Fibroblast of upper back skin (primary cell): ENCODE measurements around the gene C4orf50.
"Not testable (repeated sequence)": the region's sequence is repeated elsewhere in the genome, so short reads cannot be mapped to it uniquely, and the experiment has no call there.

Experiments
- DNase-seq: peaks from one replicate; pipeline ENCODE4 v3.0.0-alpha.2; 2013

The C4orf50 gene

DNA sequence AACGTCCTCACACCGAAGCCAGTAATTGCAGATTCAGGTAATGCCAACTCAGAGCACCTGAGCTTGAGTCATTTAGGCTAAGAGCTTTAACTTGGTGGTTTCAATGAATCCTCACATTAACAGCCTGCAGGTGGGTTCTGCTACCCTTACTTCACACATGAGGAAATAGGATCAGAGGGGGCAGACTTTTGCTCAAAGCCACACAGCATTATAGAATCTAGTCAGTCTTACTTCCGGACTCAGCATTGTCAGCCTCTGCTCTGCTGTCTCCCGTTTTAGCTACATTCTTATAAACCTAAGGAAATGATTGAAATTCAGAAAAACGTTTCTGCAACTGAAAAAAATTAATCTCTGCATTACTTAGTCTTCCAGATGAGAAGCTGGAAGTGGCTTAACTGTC, 6.0 kb downstream of the C4orf50 start:
- DNase-seq, result no peak

DNA sequence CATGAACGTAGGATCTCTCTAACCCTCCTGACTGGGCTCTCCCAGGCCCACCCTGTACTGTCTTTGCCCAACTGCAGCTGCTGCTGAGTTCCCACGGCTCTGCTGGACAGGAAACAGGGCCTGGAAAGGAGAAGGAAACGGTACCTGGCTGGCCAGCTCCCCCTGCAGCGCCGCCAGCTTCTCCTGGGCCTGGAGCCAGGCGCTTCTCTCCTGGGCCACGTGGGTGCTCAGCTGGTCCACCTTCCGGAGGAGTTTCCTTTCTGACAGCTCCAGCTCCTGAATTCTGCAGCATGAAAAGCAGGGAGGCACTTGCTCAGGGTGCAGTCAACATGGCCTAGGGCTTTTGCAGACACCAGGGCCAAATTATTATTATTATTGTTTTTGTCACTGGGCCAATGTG, 6.5 kb downstream of the C4orf50 start:
- no peak for DNase-seq

GRCh38 chr4:6011271-6011671, 7.0 kb downstream of the C4orf50 start:
- DNase-seq, result no peak

GRCh38 chr4:6010789-6011188, 7.4 kb downstream of the C4orf50 start:
- DNase-seq, result no peak

DNA sequence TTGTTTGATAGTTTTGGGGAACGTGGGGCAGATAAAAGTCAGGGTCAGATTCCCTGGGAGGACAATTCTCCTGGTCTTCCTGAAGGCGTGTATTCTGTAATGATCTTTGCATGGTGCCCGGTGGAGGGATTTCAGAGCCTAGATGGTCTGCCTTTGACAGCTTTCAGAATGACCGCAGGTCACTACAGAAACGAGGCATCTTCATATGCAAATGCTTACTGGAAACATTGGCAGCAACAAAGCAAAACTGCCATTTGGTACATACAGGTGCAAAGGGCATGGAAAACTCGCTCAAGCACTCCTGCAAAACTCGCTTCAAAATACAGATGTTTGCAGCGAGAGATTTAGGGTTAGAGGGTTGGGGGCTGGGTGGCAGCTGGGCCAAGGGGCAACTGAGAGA, 8.8 kb downstream of the C4orf50 start:
- no peak for DNase-seq

GRCh38 chr4:6008766-6009385, 9.4 kb downstream of the C4orf50 start:
- no peak for DNase-seq

DNA sequence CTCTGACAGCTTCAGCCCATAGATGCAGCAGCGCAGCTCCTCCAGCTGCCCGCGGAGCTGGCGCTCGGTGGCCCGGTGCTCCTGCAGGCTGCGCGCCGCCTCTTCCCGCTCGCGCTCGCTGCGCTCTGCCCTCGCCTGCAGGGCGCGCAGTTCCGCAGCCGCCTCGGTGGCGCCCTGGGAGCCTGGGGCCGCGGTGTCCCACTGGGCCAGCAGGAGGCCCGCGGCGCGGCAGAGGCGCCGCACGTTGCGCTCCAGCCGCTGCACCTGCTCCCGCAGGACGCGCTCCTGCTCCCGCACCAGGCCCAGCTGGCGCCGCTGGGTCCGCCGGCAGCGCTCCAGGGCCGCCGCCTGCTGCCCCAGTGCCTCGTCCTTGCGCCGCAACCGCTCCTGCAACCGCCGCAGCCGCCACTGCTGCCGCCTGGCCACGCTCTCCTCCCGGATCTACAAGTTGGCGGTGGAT, 10.1 kb downstream of the C4orf50 start:
- DNase-seq, result no peak

DNA sequence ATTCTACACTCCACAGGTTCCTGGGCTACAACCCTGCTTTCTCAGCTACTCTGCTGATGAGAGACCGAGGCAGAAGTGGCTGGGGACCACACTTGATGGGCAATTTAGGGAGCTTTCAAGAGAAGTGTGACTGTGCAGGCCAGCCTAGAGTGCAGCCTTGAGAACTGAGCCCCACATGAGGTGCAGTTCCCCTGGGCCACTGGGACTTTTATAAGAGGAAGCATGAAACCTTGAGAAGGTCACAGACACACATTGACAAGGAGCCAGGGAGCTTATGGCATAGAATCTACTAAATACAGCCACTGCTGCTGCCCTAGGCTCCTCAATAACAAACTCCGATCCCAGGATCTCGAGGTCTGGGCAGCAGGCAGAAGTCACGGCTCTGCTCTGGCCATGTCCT, 13.1 kb downstream of the C4orf50 start:
- DNase-seq, result no peak

- DNase-seq, result not testable (repeated sequence)
These were observed 14.7 kb downstream of the C4orf50 start for GRCh38 chr4:6003485-6003884.

- no peak for DNase-seq
These were observed 15.3 kb downstream of the C4orf50 start for GRCh38 chr4:6002926-6003325.

DNA sequence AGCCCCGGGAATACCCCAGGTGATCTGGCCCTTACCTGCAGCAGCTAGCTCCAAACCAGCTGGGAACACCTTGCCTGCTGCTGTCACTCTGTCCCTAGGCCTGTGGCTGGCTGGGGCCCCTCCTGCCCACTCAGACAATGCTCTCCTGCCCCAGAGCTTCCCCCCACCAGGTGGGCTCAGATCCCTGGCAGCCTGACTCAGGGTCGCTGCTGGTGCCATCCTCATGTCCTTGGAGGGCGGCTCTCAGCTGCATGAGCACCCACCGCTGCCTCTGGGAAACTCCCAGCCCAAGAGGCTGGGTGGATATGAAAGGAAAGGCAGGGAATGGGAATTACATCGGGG, 15.8 kb downstream of the C4orf50 start:
- DNase-seq, result no peak

GRCh38 chr4:6001680-6002491, 16.3 kb downstream of the C4orf50 start:
- DNase-seq, result no peak

- DNase-seq, result no peak
These were observed 18.3 kb downstream of the C4orf50 start for GRCh38 chr4:5999830-6000365.

GRCh38 chr4:5999356-5999755, 18.9 kb downstream of the C4orf50 start:
- DNase-seq, result no peak

GRCh38 chr4:5998333-5998936, 19.8 kb downstream of the C4orf50 start:
- peak; percentile 42 for DNase-seq

DNA sequence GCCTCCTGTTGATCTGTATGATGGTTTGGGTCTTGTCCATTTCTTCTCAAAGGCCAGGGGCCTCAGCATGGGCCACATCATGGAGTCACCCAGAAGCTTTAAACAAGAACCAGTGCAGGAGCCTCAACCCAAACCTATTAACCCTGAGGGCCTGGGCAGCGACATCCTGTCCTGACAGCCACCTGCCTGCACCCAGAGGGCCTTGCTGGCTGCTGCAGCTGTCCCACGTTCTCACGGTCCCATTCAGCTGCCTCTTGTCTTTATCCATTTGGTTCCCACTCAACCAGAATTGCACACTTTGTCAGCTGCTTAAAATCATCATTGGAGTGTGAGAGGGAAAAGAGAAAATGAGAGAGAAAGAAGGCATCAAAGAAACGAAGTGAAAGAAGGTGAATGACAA, 21.6 kb downstream of the C4orf50 start:
- DNase-seq, result no peak

DNA sequence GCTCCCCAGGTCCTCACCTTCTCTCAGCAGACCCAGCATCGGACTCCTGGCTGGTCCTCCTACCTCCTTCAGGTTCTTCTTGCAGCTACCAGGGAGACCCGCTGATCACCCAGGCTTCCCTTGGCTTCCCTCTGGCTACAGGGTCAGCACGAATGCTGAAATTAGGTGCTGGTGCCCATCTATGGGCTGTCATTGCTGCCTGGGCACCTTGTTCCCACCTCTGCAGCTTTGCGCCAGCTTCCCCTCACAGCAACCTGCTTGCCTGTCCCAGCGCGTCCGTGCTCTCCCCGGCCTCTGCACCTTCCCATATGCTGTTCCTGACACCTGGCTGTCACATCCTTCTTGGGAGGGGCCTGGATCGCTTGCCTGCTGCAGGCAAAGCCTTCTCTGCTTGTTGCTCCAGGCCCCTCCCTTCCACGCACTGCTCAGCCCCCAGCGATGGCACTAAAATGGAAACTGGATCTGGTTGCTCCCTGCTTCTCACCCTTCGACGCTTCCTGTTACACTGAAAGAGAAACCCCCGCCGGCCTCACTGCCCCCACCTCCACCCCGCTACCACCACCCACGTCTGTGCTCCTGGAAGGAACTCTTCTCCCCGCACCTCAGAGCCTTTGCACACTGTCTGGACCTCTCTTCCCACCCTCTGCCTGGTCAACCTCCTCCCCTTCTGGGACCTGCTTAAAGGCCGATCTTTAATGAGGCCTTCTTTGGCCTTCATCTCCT, 22.2 kb downstream of the C4orf50 start:
- DNase-seq, result no peak

DNA sequence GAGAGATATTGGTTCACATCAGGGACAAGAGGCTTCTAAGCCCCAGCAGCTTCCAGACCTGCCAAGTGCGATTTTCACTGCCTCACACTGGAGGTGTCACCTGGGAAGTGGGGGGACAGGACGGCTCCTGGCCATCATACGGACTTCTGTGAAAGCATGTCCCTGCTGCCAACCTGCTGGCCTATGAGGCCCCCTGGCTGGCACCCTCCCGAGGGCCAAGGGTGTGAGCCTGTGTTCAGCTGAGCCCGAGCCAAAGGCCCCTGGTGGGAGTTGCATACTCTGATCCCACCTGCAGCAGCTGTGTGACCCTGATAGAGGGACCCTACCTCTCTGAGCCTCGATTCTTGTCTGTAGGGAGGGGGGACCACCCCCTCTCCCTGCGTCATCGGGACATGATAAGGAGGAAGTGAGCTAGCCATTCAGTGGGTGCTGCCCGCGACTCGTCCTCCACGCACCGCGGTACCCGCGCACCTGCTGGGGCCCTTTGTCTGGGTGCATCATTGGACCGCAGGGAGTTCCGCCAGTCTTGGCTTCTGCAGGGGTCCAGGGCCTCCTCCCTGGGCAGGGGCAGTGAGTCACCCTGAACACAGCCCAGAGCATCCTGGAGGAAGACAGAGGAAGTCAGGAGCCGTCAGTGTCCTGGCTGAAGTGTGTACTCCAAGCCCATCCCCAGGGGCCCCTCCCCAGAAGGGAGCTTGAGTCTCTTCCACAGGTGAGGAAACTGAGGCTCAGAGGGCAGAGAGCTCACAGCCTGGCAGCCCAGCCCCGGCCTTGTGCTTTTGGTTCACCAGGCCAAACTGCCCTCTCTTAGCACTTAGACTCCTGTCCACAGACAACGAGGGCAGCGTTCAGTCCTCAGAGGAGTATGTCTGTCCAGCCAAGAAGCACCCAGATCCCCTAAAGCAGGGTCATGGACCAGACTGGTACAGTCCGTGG, 24.1 kb downstream of the C4orf50 start:
- no peak for DNase-seq

- DNase-seq, result not testable (repeated sequence)
These were observed 24.9 kb downstream of the C4orf50 start for GRCh38 chr4:5993346-5993745.

DNA sequence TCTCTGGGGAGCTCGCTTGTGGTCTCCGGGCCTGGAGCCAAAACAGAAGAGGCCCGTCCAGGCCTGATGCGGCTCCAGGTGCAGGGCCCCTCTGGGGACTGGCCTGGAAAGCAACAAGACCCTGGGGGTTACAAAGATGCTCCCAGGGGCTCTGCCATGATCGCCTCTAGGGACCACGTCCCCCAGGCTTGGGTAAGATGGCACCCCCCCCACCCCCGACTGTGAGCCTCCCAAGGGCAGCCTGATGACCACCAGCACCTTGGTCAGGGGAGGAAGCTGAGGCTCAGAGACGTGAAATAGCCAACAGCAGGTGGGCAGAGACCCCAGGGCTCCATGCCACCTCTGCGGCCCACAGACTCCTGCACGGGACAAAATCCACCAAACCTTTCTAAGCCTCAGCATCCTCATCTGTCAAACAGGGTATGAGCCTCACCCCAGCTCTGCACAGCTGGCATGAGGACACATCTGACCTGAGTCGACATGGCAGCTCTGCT, 25.4 kb downstream of the C4orf50 start:
- no peak for DNase-seq

DNA sequence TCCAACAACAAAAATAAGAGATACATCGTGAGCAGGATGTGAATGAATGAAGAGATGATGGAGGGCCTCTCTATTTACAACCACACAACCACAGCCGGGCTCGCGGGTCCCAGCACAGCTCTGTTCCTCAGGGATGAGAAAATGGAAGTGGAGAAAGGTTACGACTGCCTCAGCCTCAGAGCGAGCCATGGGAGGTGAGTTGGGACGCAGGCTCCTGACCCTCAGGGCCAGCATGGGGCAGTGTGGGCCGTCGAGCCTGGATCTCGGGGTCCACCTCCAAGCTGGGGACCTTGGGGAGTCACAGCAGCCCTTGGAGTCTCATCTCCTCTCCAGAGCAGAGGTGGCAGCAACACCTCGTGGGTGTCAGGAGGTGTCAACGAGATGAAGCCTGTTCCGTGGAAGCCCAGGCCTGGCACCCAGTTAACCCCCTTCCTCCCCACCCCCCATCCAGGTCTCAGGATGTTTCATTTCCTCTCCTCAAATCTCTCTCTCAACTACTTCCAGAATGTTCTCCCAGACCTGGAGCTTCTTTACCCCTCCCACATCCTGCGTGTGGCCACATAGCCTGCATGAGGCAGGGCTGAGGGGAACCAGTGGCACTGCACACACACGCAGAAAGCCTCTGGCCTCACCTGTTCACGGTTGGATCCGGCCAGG, 25.9 kb downstream of the C4orf50 start:
- no peak for DNase-seq
